Cardiac muscle cell (in vitro differentiated cells and primary cell): ENCODE results near the gene RNF146. TPM values are rescaled to one million over a fixed set of nuclear protein-coding genes. Genes with fewer than 3 reads are reported as not detected.
A peak's percentile ranks its signal among the peaks of the same experiment; 100 is the strongest.

Source experiments
- DNase-seq, 2 donors: peaks; one replicate each; pipeline versions ENCODE4 v3.0.0 to v3.0.0-alpha.2; 2010 to 2017; ENCODE audit warnings: low read depth in 1 of 2, low spot score in 1 of 2
- H3K27ac ChIP-seq: fragments of 200-600 bp; sonication (generic); 2 replicates; pipeline ENCODE4 v1.5.1; 2016
- H3K27me3 ChIP-seq: fragments of 200-600 bp; sonication (generic); 2 replicates; pipeline ENCODE4 v1.6.0; 2016; ENCODE audit warnings: control low read depth
- H3K36me3 ChIP-seq: fragments of 200-600 bp; sonication (generic); 2 replicates; pipeline ENCODE4 v1.5.1; 2016; ENCODE audit warnings: control low read depth
- H3K4me1 ChIP-seq: fragments of 200-600 bp; sonication (generic); 2 replicates; pipeline ENCODE4 v1.8.1; 2017; ENCODE audit warnings: low read depth, mild to moderate bottlenecking, mixed run types
- H3K4me3 ChIP-seq: fragments of 200-600 bp; sonication (generic); 2 replicates; pipeline ENCODE4 v1.5.1; 2016; ENCODE audit warnings: mild to moderate bottlenecking
- H3K9me3 ChIP-seq: fragments of 200-600 bp; sonication (generic); 2 replicates; pipeline ENCODE4 v1.5.1; 2017; ENCODE audit warnings: low read depth, mild to moderate bottlenecking, control low read depth
- polyA plus RNA-seq: library from polyadenylated mRNA; unstranded; fragments of >200 nt; fragmentation: Nextera tagmentation; extraction: Ambion mirVana; gene quantifications from 2 replicates; pipeline ENCODE4 v1.2.1, GENCODE V29; 2016
- total RNA-seq: library from RNA; depleted of rRNA; stranded (reverse); fragments of >200 nt; gene quantifications from 2 replicates; pipeline ENCODE4 v1.2.3, GENCODE V29; 2016
- TF ChIP-seq, protein P1 (sequence below): IDR thresholded peaks from 2 replicates; pipeline ENCODE4 v1.5.1; 2012; ENCODE audit warnings: low read depth, mild to moderate bottlenecking, low read length

Gene RNF146
- total and polyA plus RNA-seq, 2 experiments from 2014 or later: 47.8 to 86.0 TPM

DNA sequence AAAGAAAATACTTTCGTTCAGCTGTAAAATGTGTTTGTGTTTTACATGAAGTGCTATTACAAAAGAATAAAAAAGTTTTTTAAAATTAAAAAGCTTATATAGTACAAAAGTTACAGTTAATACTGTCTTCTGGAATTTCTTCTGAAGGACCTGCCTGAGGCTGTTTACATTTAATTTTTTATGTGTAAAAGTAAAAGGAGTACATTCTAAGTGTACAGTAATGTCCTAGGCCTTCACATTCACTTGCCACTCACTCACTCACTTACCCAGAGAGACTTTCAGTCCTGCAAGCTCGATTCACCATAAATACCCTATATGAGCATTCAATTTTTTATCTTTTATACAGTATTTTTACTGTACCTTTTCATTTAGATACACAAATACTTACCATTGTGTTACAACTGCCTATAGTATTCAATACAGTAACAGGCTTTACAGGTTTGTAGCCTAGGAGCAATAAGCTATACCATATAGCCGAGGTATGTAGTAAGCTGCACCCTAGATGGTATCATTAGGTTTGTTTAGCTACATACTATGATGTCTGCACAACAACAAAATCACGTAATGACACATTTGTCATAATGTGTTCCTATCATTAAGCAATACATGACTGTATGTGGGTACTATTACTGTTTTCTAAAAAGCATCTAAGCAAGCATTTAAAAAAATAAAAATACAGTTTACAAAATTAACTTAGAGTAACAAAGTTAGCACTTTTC, 33.0 kb downstream of the RNF146 start:
- Histone ChIP-seq H3K4me3 (no peak overlapping the region), H3K27ac (no peak overlapping the region), H3K36me3 (no peaks in the 10 kb centered on the region), H3K9me3 (no peaks in the 10 kb centered on the region), H3K4me1 (peaks cover 7% of the 10 kb centered on the region), H3K27me3 (no peaks in the 10 kb centered on the region)
- TF ChIP-seq, protein P1, sequence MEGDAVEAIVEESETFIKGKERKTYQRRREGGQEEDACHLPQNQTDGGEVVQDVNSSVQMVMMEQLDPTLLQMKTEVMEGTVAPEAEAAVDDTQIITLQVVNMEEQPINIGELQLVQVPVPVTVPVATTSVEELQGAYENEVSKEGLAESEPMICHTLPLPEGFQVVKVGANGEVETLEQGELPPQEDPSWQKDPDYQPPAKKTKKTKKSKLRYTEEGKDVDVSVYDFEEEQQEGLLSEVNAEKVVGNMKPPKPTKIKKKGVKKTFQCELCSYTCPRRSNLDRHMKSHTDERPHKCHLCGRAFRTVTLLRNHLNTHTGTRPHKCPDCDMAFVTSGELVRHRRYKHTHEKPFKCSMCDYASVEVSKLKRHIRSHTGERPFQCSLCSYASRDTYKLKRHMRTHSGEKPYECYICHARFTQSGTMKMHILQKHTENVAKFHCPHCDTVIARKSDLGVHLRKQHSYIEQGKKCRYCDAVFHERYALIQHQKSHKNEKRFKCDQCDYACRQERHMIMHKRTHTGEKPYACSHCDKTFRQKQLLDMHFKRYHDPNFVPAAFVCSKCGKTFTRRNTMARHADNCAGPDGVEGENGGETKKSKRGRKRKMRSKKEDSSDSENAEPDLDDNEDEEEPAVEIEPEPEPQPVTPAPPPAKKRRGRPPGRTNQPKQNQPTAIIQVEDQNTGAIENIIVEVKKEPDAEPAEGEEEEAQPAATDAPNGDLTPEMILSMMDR: no peak
- DNase-seq: no peak

DNA sequence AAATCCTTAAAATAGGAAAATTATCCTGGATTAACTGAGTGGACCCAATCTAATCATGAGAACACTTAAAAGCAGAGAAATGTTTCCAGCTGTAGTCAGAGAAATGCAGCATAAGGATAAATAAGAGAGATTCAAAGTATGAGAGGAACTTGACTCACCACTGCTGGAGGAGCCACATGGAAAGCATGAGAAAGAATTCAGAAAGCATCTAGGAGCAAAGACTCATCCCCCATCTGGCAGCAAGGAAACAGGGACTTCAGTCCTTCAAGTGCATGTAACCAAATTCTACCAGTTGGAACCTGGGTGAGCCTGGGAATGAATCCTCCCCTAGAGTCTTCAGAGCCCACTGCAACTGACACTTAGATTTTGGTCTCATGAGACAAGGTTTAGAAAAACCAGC, 33.7 kb downstream of the RNF146 start:
- Histone ChIP-seq H3K4me3 (no peak overlapping the region), H3K4me1 (peaks cover 7% of the 10 kb centered on the region), H3K27me3 (no peaks in the 10 kb centered on the region), H3K36me3 (no peaks in the 10 kb centered on the region), H3K27ac (peak overlapping the region; percentile 59), H3K9me3 (no peaks in the 10 kb centered on the region)
- TF ChIP-seq, protein P1: no peak
- peak; percentile 4 to 72 for DNase-seq

DNA sequence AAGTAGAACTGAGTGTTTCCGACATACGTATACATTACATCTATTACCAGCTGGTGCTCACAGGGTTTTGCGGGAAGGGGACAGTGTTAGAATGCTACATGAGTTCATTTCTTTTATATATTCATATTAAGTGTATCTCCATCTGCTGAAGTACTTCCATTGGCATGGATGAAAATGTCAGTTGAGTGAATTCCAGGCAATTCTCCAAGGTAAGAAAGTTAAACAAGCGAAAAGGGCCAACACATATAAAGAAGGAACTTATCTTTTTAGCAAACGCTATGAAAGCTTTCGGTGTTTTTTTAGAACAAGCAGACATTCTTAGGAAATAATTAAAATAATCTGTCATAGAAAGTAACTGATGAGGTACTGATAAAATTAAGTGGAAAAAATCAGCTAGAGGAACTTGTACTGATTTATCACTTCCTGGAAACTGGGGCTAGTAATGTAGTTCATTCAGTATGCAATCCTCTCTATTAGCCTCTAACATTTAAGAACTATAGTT, 34.6 kb downstream of the RNF146 start:
- no peaks in the 10 kb centered on the region for H3K9me3 ChIP-seq

DNA sequence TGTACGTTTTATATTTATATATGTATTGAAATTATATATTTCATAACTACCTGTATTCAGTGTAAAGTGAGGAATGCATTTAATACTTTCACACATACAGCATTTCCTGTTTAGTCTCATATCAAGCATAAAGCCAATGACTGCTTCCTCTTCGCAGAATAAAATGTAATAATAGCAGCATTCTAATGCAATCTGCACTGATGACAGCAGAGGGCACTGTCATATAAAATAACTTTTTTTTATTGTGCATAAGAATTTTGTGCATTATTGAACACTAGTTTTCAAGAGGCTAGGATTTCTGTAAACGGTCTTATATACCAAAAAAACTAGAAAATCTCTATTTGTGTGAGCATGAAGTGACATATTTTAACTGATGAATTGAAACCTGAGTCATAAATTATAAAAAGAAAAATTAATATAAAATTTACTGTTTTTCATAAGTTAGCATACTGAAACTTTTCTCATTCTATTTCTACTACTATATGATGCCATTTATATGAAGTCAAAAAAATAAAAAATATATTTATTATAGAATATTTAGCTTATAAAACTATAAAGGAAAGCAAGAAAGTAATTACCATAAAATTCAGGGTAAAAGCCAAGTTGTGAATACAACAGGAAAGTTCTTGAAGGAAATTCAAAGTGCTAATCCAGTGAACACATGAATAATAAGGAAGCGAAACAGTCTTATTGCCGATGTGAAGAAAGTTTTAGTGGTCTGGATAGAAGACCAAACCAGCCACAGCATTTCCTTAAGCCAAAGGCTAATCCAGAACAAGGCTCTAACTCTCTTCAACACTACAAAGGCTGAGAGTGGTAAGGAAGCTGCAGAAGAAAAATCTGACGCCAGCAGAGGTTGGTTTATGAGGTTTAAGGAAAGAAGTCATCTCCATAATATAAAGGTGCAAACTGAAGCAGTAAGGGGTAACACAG, 36.3 kb downstream of the RNF146 start:
- TF ChIP-seq, protein P1: peak; percentile 68
- no peaks in the 10 kb centered on the region for H3K27me3 ChIP-seq
- peak; percentile 43 to 67 for DNase-seq
- peaks cover 2% of the 10 kb centered on the region for H3K4me1 ChIP-seq
- no peaks in the 10 kb centered on the region for H3K36me3 ChIP-seq
- H3K9me3 ChIP-seq: no peaks in the 10 kb centered on the region
- H3K27ac ChIP-seq: no peak overlapping the region
- H3K4me3 ChIP-seq: no peak overlapping the region

More for the DNA sequence above, 34.6 kb downstream of the RNF146 start:
- peaks cover 7% of the 10 kb centered on the region for H3K4me1 ChIP-seq
- peak in 1 of 2 donors; percentile 55 for DNase-seq
- H3K36me3 ChIP-seq: no peaks in the 10 kb centered on the region
- TF ChIP-seq, protein P1: no peak
- no peak overlapping the region for H3K27ac ChIP-seq
- H3K4me3 ChIP-seq: no peak overlapping the region
- H3K27me3 ChIP-seq: no peaks in the 10 kb centered on the region

DNA sequence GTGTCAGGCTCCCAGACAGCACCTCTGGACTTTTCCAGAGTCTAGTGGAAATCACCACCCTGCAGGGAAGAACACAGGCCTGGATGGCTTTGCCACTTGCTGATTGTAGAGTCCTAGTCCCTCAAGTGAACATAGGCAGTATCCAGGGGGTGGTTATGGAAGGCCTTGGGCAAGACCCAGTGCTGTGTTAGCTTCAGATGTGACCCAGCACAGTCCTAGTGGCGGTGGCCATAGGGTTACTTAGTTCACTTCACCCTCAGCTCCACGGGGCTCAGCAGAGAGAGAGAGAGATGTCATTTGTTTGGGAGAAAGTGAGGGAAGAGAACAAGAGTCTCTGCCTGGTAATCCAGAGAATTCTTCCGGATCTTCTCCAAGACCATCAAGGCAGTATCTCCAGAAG, 37.3 kb downstream of the RNF146 start:
- no peaks in the 10 kb centered on the region for H3K9me3 ChIP-seq
- H3K4me1 ChIP-seq: no peaks in the 10 kb centered on the region
- H3K27ac ChIP-seq: no peak overlapping the region
- H3K27me3 ChIP-seq: no peaks in the 10 kb centered on the region
- H3K36me3 ChIP-seq: no peaks in the 10 kb centered on the region
- H3K4me3 ChIP-seq: no peak overlapping the region
- no peak for DNase-seq
- TF ChIP-seq, protein P1: no peak
